Stimulated activated CD4-positive, alpha-beta T cell treated with anti-CD3 and anti-CD28 coated beads, Interleukin-15, amount 100 ng/mL, for 48 hours (primary cell): ENCODE data around the gene DTD2.
"Not testable (repeated sequence)": the region's sequence is repeated elsewhere in the genome, so short reads cannot be mapped to it uniquely, and the experiment has no call there.

Experiments used
- DNase-seq, 2 donors: peaks; one replicate each; pipeline ENCODE4 v3.0.0-alpha.2; 2020; ENCODE audit warnings: low read depth in 2 of 2

DTD2 gene

GRCh38 chr14:31441273-31442111, 15.8 kb downstream of the DTD2 start:
- DNase-seq = no peak

- no peak for DNase-seq
These were observed 17.0 kb downstream of the DTD2 start for GRCh38 chr14:31440280-31440679.

GRCh38 chr14:31439561-31439960, 17.7 kb downstream of the DTD2 start:
- no peak for DNase-seq

- DNase-seq = not testable (repeated sequence)
These were observed 20.1 kb downstream of the DTD2 start for GRCh38 chr14:31437045-31437691.

- DNase-seq = no peak
These were observed 22.0 kb downstream of the DTD2 start for GRCh38 chr14:31435276-31435675.

GRCh38 chr14:31430634-31431264, 26.6 kb downstream of the DTD2 start:
- no peak for DNase-seq

GRCh38 chr14:31429791-31430190, 27.5 kb downstream of the DTD2 start:
- no peak for DNase-seq

- no peak for DNase-seq
These were observed 29.3 kb downstream of the DTD2 start for GRCh38 chr14:31428011-31428410.

- DNase-seq = no peak
These were observed 30.6 kb downstream of the DTD2 start for GRCh38 chr14:31426663-31427062.

- no peak for DNase-seq
These were observed 31.4 kb downstream of the DTD2 start for GRCh38 chr14:31425905-31426304.

- no peak for DNase-seq
These were observed 36.1 kb downstream of the DTD2 start for GRCh38 chr14:31421200-31421599.

- DNase-seq = peak; percentile 78 to 88
These were observed 36.8 kb downstream of the DTD2 start, which contains the start of gene HEATR5A for GRCh38 chr14:31420319-31421111. HEATR5A (minus strand) TSS chr14:31420550; CDS start chr14:31402975, 17,575 bp downstream.

GRCh38 chr14:31419967-31420318, 37.4 kb downstream of the DTD2 start:
- no peak for DNase-seq

GRCh38 chr14:31419179-31419966, 37.9 kb downstream of the DTD2 start:
- DNase-seq = no peak

- no peak for DNase-seq
These were observed 38.9 kb downstream of the DTD2 start for GRCh38 chr14:31418440-31418839.

GRCh38 chr14:31414190-31414833, 43.0 kb downstream of the DTD2 start:
- no peak for DNase-seq

GRCh38 chr14:31411218-31411727, 46.0 kb downstream of the DTD2 start:
- no peak for DNase-seq

- no peak for DNase-seq
These were observed 47.2 kb downstream of the DTD2 start for GRCh38 chr14:31410048-31410650.

- no peak for DNase-seq
These were observed 48.9 kb downstream of the DTD2 start for GRCh38 chr14:31408421-31408820.
